Endothelial cell (in vitro differentiated cells): ENCODE data around the gene IGIP. TPM values are rescaled to one million over a fixed set of nuclear protein-coding genes. Genes with fewer than 3 reads are reported as not detected.

Experiments used
- DNase-seq: peaks from one replicate; pipeline ENCODE4 v3.0.0; 2021; ENCODE audit warnings: low spot score
- H3K27ac Mint-ChIP-seq: one replicate; pipeline ENCODE4 v1.8.0; 2021; ENCODE audit warnings: mixed read lengths, inconsistent platforms; ENCODE audit not compliant: unreplicated experiment
- H3K27me3 Mint-ChIP-seq: one replicate; pipeline ENCODE4 v1.8.0; 2021; ENCODE audit warnings: mild to moderate bottlenecking, moderate library complexity, mixed read lengths, inconsistent platforms; ENCODE audit not compliant: unreplicated experiment
- H3K36me3 Mint-ChIP-seq: one replicate; pipeline ENCODE4 v1.8.0; 2021; ENCODE audit warnings: mild to moderate bottlenecking, low read depth, mixed read lengths, inconsistent platforms; ENCODE audit not compliant: unreplicated experiment
- H3K4me1 Mint-ChIP-seq: one replicate; pipeline ENCODE4 v1.8.0; 2021; ENCODE audit warnings: mild to moderate bottlenecking, mixed read lengths, inconsistent platforms; ENCODE audit not compliant: unreplicated experiment
- H3K4me3 Mint-ChIP-seq: one replicate; pipeline ENCODE4 v1.8.0; 2021; ENCODE audit warnings: mild to moderate bottlenecking, mixed read lengths, inconsistent platforms; ENCODE audit not compliant: unreplicated experiment
- H3K9me3 Mint-ChIP-seq: one replicate; pipeline ENCODE4 v1.8.0; 2021; ENCODE audit warnings: mixed read lengths, inconsistent platforms; ENCODE audit not compliant: unreplicated experiment
- total RNA-seq: library from RNA; stranded (reverse); fragmentation: NEBNext Ultra II Directional; extraction: Animal tissue kit (Norgen Biotek cat#: 25700); gene quantifications from one replicate; pipeline ENCODE4 v1.2.1, GENCODE V29; 2021; ENCODE audit not compliant: unreplicated experiment
- TF ChIP-seq, protein P1 (sequence below): fragments of 200-600 bp; sonication (generic); IDR thresholded peaks from one replicate; pipeline ENCODE4 v1.5.0; 2021; ENCODE audit warnings: antibody characterized with exemption; ENCODE audit not compliant: unreplicated experiment

Gene IGIP
- total RNA-seq, 1 donor from 2014 or later, result 1.3 TPM

DNA sequence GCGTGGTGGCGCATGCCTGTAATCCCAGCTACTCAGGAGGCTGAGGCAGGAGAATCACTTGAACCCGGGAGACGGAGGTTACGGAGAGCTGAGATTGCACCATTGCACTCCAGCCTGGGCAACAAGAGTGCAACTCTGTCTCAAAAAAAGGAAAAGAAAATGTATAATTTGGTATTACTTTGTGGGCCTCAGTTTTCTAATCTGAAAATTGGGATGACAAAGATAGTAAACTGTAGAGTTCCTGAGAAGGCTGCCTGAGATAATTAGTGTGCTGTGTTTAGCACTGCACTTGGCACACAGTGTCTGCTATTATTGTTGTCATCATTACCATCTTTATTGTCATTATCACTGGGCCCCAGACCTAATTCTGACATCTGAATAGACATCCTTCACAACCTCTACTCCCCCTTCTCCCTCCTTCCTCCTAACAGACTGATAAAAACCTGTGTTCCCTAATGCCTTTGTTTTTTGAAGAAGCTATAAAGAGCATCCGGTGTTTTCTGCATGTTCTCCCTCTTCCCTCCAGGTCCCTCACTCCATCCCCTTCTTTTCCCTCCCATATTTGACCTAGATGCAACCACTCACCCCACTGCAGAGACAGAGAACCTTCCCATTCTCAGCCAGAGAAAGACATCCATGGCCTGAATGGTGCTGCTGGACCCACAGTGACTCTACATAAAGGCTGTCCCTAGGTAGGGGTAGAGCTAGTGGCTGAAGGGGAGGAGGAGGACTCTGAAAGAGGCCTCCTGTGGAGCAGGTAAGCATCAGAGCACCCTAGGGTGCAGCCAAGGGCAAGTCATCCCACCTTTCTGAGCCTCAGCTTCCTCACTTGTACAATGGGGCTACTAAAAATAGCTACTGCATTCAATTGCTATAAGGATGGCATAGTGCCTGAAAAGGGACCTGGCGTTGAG, 33.5 kb downstream of the IGIP start:
- Mint-ChIP-seq H3K9me3 (no peaks in the 10 kb centered on the region), H3K27me3 (peaks cover 3% of the 10 kb centered on the region), H3K4me3 (no peak overlapping the region), H3K36me3 (peaks cover 3% of the 10 kb centered on the region), H3K4me1 (peaks cover 12% of the 10 kb centered on the region), H3K27ac (no peak overlapping the region)
- TF ChIP-seq, protein P1, sequence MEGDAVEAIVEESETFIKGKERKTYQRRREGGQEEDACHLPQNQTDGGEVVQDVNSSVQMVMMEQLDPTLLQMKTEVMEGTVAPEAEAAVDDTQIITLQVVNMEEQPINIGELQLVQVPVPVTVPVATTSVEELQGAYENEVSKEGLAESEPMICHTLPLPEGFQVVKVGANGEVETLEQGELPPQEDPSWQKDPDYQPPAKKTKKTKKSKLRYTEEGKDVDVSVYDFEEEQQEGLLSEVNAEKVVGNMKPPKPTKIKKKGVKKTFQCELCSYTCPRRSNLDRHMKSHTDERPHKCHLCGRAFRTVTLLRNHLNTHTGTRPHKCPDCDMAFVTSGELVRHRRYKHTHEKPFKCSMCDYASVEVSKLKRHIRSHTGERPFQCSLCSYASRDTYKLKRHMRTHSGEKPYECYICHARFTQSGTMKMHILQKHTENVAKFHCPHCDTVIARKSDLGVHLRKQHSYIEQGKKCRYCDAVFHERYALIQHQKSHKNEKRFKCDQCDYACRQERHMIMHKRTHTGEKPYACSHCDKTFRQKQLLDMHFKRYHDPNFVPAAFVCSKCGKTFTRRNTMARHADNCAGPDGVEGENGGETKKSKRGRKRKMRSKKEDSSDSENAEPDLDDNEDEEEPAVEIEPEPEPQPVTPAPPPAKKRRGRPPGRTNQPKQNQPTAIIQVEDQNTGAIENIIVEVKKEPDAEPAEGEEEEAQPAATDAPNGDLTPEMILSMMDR, result no peak
- DNase-seq, result no peak

DNA sequence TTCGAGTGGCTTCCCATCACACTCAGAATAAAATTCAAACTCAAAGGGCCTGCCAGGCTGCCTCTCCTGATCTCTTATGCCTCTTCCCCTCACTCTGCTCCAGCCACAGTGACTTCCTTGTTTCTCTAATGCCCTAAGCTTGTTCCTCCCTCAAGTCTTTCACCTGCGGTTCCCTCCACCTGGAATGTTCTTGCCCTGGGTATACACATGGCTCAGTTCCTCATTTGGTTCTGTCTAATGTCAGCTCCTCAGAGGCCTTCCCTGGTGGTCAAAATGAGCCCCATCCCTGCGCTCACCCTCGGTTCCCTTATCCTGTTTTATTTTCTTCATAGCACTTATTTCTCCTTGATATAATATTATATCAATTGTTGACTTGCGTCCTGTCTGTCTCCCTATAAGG, 36.5 kb downstream of the IGIP start:
- Mint-ChIP-seq H3K4me3 (no peak overlapping the region), H3K27me3 (peaks cover 1% of the 10 kb centered on the region), H3K4me1 (peaks cover 11% of the 10 kb centered on the region), H3K36me3 (no peaks in the 10 kb centered on the region), H3K9me3 (no peaks in the 10 kb centered on the region), H3K27ac (no peak overlapping the region)
- no peak for DNase-seq
- TF ChIP-seq, protein P1, result no peak

DNA sequence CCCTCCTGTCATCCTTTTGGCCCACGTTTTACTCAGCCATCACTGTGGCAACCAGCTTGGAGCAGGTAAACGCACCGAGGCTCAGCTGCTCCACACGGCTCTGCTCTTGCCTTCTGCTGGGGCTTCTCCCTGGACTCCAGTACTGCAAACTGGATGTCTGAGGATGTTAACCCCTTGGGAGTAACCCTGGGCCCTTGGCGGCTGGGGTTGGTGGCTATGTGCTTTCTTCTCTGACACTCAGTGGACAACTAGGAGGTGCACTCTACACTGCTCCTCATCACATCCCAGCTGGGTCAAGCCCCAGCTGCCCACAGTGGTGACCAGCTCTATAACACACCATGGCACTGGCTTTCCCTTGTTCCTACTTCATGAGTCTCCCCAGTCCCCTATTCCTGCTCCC, 37.0 kb downstream of the IGIP start:
- Mint-ChIP-seq H3K27ac (no peak overlapping the region), H3K27me3 (peaks cover 1% of the 10 kb centered on the region), H3K36me3 (no peaks in the 10 kb centered on the region), H3K4me3 (no peak overlapping the region), H3K4me1 (peaks cover 11% of the 10 kb centered on the region), H3K9me3 (no peaks in the 10 kb centered on the region)
- no peak for DNase-seq
- TF ChIP-seq, protein P1, result no peak

DNA sequence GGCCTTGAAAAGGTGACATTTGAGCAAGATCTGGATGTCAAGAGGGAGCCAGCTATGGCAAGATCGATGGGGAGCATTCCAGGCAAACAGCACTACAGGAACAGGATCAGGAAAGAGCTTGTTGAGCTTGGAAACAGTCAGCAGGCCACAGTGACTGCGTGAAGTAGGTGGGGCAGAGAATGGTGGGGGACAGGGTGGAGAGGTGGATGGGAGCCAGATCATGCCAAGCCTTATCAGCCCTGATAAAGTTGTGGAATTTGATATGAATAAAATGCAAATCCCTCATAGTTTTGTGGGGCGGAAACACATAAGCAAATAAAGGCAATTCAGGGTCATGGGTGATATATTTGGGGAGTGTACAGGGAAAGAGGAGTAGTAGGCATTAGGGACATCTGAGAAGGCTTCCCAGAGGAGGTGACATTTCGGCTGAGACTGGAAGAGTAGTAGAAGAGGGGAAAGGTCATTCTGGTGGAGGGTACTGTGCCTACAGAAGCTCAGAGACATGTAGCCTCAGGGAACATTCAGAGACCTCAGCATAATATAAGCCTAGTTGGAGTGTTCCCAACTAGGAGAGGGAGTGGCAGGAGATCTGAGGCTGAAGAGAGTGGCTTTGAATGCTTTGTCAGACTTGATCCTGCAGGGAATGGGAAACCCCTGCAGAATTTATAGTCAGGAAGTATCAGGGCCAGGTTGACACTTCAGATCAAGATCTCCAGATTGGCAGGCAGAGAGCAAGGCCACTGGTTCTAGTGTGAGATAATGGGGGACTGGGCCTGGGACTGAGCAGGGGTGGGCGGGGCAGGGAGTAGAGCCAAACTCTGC, 39.6 kb downstream of the IGIP start:
- Mint-ChIP-seq H3K27ac (no peak overlapping the region), H3K27me3 (peaks cover 1% of the 10 kb centered on the region), H3K36me3 (no peaks in the 10 kb centered on the region), H3K4me3 (no peak overlapping the region), H3K9me3 (no peaks in the 10 kb centered on the region), H3K4me1 (peaks cover 11% of the 10 kb centered on the region)
- DNase-seq, result no peak
- TF ChIP-seq, protein P1, result no peak
